EH (cell line): ENCODE measurements around the gene GJA9.

Experiments used
- DNase-seq: peaks from one replicate; pipeline ENCODE4 v3.0.0-alpha.2; 2015; ENCODE audit warnings: low read depth

GJA9 gene

GRCh38 chr1:38831731-38832369 lies 49.5 kb downstream of the GJA9 start:
- peak; percentile 10 for DNase-seq

DNA sequence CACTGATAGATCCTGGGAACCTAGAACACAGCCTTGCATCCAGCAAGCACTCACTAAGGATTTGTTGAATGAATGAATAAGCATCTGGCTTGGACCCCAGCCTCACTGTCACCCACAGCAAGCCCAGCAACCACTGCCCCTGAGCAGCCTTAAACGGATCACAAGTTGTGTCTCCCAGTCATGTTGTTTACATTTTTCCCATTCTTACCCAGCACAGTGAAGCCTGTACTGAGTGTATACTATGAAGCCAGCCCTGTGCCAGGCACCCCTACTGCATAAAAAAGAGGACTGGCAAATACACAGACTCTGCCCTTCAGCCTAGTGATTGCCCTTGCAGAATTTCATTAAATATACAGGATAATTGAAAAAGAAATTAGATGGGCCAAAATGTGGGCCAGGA lies 52.0 kb downstream of the GJA9 start:
- no peak for DNase-seq

DNA sequence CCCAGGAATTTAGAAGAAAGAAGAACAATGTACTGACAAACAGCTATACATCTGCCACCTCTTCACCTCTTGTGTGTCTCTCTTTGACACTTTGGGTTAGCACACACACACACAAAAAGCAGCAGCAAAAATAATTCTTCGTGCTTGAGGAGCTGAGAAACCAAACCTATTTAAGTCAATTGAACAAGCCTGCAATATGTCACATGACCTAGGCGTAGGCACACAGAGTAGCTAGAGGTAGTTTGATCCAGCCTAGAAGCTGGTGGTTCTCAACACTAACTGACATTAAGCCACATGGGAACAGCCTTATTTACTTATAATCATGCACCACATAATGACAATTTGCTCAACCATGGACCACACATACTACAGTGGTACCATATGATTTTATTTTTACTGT lies 54.1 kb downstream of the GJA9 start:
- no peak for DNase-seq

DNA sequence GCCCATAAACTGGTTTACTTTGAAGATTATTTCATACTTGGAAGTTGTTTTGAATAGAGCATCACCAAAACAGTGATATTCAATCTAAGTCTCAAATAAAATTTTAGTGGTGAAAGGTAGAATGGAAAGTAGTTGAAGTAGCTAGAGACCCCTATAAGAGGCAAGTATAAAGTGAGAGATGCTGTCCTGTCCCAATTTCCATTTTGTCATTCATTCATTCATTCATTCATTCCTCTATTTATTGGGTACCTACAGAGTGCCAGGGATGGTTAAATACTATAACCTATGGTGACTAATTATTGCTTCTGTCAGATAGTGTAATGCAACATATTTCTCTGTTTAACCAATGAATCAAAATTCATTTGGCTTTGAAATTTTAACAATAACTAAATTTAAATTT lies 54.5 kb downstream of the GJA9 start:
- no peak for DNase-seq

DNA sequence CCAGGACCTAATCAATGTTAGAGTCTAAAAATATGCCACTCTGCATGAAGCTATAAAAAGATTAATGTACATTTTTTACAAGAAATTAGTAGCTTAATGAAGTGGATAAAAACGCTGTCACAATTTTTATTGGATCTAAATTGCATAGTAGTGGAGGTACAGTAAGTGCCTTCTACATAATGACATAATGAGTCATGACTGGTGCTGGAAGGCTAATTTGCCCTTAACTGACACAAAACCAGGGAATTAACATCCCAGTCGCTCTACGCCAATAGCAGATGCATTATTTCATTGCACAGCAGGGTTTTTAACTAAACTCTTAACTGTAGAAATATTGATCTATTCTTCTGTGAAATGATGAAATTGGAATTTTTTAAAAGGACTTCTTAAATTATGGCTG lies 55.1 kb downstream of the GJA9 start:
- DNase-seq: no peak
